ENCODE measurements around the gene AMN.

AMN gene

DNA sequence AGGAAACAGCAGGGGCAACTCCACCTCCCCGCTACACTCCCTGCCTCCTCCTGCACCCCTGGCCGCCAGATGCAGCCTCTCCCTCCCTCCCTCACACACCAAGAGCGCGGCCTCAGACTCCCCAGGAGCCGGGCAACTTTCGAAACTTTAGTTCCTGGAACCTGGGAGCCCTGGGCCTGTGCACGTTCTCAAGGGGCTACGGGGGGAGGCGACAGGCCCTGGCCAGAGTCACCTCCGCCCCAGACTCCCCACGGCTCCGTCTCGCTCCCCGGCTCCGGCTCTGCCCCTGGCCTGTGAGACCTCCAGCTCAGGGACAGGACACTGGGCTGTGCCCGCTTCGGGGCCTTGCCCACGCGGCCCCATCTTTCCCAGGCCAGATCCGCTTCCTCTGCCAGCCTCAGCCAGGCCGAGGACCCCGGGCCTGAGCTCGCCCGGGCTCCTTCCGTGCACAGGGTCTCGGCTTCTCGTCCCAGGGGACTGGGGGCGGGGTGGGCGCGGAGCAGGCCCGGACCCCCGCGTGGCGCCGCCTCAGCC, 5.5 kb downstream of the AMN start:
- no peak for DNase-seq (ENCODE audit: low spot score)

DNA sequence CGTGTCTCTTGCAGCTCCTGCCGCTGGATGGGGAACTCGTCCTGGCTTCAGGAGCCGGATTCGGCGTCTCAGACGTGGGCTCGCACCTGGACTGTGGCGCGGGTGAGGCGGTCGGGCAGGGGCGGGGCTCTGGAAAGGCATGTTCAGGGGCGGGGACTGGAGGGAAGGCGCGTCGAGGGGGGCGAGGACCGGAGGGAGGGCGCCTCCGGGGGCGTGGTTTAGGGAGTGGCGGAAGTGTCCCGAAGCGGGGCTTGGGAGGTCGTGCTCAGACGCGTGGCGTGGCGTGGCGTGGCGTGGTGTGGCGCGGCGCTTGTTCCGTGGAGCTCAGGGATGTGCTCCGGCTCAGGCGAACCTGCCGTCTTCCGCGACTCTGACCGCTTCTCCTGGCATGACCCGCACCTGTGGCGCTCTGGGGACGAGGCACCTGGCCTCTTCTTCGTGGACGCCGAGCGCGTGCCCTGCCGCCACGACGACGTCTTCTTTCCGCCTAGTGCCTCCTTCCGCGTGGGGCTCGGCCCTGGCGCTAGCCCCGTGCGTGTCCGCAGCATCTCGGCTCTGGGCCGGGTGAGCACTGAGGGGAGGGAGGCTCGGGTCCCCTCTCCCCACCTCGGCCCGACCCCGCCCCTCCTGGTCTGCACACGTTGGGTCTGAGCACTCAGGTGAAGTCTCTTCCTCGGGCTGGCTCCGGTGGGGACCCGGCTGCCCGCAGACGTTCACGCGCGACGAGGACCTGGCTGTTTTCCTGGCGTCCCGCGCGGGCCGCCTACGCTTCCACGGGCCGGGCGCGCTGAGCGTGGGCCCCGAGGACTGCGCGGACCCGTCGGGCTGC, 6.2 kb downstream of the AMN start:
- DNase-seq (ENCODE audit: low spot score), result peak; percentile 89

DNA sequence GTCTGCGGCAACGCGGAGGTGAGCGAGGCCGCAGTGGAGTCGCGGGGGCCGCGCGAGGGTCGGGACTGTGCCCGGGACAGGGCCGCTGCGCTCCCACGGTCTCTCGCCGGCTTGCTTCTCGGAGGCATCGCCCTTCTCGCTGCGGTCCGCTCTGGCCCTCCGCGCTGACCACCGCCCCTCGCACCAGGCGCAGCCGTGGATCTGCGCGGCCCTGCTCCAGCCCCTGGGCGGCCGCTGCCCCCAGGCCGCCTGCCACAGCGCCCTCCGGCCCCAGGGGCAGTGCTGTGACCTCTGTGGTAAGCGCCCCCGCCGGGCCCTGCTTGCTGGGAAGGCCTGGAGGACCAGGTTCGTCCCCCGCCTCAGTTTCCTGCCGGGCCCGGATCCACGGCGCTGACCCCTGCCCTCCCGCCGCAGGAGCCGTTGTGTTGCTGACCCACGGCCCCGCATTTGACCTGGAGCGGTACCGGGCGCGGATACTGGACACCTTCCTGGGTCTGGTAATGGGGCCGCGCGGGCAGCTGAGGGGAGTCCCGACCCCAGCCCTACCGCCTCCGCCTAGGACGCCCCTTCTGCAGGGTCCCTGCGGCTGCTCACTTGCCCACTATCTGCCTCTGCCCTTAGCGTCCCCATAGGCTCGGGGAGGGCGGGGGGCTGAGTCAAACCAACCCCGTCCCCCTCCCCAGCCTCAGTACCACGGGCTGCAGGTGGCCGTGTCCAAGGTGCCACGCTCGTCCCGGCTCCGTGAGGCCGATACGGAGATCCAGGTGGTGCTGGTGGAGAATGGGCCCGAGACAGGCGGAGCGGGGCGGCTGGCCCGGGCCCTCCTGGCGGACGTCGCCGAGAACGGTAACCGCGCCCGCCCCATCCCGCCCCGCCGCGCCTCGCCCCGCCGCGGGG, 7.0 kb downstream of the AMN start:
- no peak for DNase-seq (ENCODE audit: low spot score)

DNA sequence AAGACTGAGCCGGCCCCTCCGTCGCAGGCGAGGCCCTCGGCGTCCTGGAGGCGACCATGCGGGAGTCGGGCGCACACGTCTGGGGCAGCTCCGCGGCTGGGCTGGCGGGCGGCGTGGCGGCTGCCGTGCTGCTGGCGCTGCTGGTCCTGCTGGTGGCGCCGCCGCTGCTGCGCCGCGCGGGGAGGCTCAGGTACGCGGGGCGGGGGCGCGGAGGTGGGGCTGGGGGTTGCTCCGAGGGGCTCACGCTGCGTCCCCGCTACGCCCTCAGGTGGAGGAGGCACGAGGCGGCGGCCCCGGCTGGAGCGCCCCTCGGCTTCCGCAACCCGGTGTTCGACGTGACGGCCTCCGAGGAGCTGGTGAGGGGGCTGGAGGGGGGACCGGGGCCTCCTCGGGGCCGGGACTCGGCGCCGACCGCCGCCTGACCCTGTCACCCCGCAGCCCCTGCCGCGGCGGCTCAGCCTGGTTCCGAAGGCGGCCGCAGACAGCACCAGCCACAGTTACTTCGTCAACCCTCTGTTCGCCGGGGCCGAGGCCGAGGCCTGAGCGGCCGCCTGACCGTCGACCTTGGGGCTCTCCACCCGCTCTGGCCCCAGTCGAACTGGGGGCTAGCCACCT, 7.8 kb downstream of the AMN start:
- no peak for DNase-seq (ENCODE audit: low spot score)

GRCh38 chr14:102930753-102931579, 8.5 kb downstream of the AMN start:
- no peak for DNase-seq (ENCODE audit: low spot score)

DNA sequence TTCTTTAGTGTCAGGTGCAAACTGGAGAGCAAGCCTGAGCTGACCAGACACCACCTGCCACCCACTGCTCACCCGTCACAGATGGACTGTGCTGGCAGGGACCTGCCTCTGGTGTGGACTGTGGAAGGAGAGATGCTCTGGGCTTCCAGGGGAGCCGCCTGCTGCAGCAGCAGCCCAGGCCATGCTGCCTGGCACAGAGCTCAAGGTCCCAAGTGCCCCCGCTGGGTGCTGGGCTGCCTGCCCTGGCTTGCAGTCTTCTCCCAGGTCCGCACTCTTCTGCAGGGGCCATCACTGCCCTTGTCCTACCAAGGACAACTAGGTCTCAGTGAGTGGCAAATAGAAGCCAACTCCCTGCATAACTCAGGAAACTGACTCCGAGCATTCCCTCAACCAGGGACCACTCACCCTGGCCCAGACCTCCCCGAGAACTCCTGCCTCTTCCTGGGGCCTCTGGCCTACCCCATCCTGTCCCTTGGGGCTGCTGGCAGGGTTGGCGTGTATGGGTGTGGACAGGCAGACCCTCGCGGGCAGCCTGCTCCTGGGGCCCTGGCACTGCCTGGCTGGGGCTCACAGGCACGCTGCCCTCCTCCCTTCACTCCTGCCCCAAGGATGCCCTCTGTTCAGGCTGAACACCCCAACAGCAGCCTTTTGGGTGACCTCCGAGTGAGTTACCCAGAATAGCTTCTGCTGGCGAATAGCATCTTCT, 9.3 kb downstream of the AMN start:
- no peak for DNase-seq (ENCODE audit: low spot score)

DNA sequence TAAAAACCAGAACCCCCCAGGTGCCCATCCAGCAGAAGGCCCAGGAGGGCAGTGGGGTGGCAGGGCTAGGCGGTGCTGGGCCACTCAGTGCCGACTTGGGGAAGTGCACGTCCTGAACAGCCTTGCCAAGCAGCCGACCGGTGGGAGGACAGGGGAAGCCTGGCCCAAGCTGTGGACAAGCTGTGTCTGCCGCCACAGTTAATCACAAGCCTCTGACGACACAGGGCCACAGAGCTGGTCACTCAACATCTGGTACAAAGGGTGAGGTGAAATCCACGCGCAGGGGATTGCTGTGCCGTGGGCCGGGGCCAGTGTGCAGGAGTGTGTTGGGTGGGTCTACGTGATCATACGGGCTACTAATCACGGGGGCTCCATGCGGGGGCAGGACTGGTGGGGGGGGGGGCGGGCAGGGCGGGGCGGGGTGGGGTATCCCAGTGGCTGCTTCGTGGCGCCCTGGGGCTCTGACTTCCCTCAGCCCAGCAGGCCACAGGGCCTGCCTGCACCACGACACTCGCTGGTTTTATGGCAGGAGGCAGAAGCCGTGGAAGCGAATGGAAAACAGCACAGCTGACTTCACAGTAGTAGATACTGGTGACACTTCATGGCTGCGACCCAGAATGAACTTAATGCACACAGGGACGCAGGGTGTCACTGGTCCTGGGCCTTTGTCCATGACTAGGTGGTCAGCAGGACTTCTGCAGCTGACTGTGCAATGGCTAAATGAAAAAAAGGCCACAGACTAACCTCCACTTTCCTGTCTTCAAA, 10.2 kb downstream of the AMN start:
- no peak for DNase-seq (ENCODE audit: low spot score)

DNA sequence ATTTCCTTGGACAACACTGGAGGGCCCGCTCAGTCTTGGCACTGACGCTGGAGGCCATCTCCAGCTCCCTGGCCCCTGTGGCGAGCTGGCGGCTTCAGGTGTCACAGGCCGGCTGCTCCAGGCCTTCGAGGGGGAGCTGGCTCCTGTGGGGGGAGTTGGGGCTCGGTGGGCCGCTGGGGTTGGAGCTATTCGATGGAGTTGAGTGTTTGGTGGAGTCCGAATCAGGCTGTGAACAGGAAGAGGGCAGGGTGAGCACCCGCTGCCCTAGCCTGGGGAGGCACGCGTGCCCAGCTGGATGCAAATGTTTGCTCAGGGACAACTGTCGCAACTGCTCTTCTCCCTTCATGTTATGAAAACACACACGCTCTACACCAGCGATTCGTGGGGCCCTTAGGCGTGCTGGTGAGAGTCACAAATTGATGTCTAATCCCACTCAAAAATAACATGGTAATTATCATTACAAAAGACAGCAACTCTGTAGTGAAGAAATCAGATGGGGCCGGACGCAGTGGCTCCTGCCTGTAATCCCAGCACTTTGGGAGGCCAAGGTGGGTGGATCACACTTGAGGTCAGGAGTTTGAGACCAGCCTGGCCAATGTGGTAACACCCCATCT, 11.3 kb downstream of the AMN start:
- no peak for DNase-seq (ENCODE audit: low spot score)

DNA sequence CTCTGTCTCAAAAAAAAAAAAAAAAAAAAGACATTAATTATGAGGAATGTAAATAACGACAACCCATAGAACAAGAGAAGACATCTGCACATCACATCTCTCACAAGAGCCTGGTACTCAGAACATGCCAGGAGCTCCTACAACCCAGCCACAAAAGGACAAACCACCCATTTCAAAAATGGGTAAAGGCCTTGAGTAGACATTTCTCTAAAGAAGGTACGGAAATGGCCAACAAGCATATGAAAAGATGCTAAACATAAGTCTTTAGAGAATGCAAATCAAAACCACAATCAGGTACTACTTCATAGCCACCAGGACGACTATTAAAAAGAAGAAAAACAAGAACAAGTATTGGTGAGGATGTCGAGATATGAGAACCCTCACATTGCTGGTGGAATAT, 13.3 kb downstream of the AMN start:
- no peak for DNase-seq (ENCODE audit: low spot score)

GRCh38 chr14:102937331-102938175, 15.1 kb downstream of the AMN start:
- no peak for DNase-seq (ENCODE audit: low spot score)

GRCh38 chr14:102938191-102938590, 15.7 kb downstream of the AMN start:
- DNase-seq (ENCODE audit: low spot score), result no peak

DNA sequence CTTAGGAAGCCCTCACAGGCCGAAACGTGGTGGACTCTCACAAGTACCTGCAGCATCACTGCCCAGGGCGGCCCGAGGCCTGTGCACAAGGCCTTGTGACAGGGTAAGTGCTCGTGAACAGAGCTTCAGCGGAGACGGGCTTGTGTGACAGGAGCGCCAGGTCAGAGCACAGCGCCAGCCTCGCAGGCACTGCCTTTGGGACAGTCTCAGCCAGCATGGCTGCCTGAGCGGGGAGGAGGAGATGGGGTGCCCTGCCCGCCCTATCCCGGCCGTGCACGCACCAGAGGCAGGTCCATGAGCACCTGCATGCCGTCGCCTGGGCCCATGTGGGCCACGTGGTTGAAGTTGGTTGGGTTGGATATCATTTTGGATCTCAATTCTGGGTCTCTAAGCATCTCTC, 16.9 kb downstream of the AMN start:
- DNase-seq (ENCODE audit: low spot score), result no peak

DNA sequence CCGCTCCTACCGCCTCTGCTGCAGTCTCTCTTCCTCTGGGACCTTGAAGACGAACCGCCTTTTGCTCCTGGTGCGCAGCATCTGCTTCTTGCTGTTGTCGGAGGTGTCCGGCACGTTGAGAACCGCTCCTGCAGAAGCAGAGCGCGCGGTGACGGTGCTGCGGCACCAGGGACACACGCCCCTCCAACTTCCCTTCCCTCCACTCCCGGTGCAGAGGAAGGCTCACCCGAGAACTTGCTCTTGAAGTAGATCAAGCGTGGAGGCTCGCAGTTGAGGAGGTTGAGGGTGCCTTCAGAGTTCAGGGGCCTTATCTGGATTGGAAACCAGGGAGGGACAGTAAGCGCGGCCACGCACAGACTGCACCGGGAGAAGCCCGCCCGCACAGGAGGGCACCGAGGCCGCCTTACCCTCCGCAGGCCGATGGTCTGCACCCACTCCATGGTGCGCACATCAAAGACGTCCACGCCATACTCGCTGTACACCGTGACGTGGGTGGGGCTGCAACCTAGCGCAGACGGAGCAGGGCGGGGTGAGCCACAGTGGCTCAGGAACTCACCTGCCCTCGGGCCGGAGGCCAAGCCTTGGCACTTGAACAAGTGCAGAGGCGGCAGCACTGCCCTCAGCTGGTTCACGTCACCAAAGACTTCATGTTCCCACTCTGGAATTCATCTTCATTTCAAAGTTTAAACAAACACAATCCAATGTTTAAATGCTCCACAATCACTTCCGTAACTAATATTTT, 17.5 kb downstream of the AMN start:
- DNase-seq (ENCODE audit: low spot score), result no peak

- no peak for DNase-seq (ENCODE audit: low spot score)
These were observed 18.4 kb downstream of the AMN start for GRCh38 chr14:102940729-102941362.

GRCh38 chr14:102941419-102942011, 19.1 kb downstream of the AMN start:
- DNase-seq (ENCODE audit: low spot score), result no peak

DNA sequence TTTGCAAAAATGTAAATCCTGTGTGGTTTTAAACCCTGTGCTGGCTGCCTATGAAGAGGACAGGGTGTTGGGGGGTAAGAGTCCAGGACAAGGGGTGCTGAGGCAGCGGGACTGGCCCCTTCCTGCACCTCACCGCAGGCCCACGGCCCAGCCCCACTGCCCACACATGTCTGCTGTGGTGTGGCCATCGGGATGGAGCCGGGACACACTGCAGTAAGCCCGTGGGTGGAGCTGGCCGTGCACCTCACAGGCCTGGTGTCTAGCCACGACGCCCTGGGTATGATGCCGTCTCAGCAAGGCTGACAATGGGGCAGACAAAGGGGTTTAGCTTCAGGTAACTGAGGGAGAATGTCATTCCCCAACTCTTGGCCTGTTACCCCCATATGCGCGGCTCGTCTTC, 19.6 kb downstream of the AMN start:
- no peak for DNase-seq (ENCODE audit: low spot score)

DNA sequence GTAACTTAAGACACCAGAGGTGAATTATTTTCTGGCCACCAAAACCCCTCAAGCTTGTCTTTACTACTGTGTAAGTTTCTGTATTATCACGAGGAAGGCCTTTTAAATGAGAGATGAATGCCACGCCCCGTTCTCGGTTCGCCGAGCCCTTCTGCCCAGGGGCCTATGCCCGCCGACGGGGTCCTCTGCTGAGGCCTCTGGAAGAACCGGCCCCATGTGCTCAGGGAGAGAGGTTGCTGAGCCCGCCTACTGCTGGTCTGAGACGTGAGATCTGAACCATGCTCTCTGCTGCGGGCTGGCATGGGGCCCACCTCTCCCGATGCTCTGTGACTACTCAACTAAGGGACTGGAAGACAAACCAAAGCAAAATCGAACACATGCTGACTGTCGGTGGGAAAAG, 21.0 kb downstream of the AMN start:
- DNase-seq (ENCODE audit: low spot score), result no peak

Data from germinal center (tissue), 1 donor.